CD14-positive monocyte (primary cell): ENCODE measurements around the gene MAP3K7CL. TPM values are rescaled to one million over a fixed set of nuclear protein-coding genes. Genes with fewer than 3 reads are reported as not detected.

Experiments
- DNase-seq, 3 donors: peaks; one replicate each; pipeline ENCODE4 v3.0.0-alpha.2; 2011 to 2022
- H2AFZ ChIP-seq: 2 replicates; pipeline ENCODE4 v1.6.0; 2012; ENCODE audit warnings: mild to moderate bottlenecking, low read depth, low read length, inconsistent platforms; ENCODE audit not compliant: insufficient read depth, poor library complexity, severe bottlenecking
- H3K27ac ChIP-seq, 2 donors: 1 replicate in 1 of 2; 2 replicates in 1 of 2; pipeline ENCODE4 v1.5.1; 2012 to 2013; ENCODE audit warnings: low read length in 2 of 2, control low read depth in 1 of 2, inconsistent platforms in 1 of 2, low read depth in 1 of 2, mild to moderate bottlenecking in 1 of 2
- H3K27me3 ChIP-seq, 2 donors: one replicate each; pipeline versions ENCODE4 v1.6.0 to v1.6.1; 2011 to 2013; ENCODE audit warnings: low read length in 2 of 2; ENCODE audit not compliant: control insufficient read depth in 2 of 2, insufficient read depth in 2 of 2
- H3K36me3 ChIP-seq, 2 donors: replicated peaks in 1 of 2; 1 replicate in 1 of 2; 2 replicates in 1 of 2; pipeline versions ENCODE4 v1.5.1 to v1.6.1; 2012 to 2013; ENCODE audit warnings: low read length in 2 of 2, control low read depth in 1 of 2, inconsistent platforms in 1 of 2, mild to moderate bottlenecking in 1 of 2; ENCODE audit not compliant: insufficient read depth in 2 of 2, control insufficient read depth in 1 of 2
- H3K4me1 ChIP-seq, 2 donors: 1 replicate in 1 of 2; 2 replicates in 1 of 2; pipeline versions ENCODE4 v1.5.1 to v1.6.1; 2012 to 2013; ENCODE audit warnings: low read length in 2 of 2, control low read depth in 1 of 2, inconsistent platforms in 1 of 2, mild to moderate bottlenecking in 1 of 2, moderate library complexity in 1 of 2; ENCODE audit not compliant: insufficient read depth in 2 of 2, control insufficient read depth in 1 of 2
- H3K4me2 ChIP-seq: replicated peaks from 2 replicates; pipeline ENCODE3; 2012; ENCODE audit warnings: low read length, moderate library complexity, mild to moderate bottlenecking; ENCODE audit not compliant: poor library complexity, severe bottlenecking; ENCODE audit errors: extremely low read depth
- H3K4me3 ChIP-seq, 3 experiments: fragments of 200-600 bp in 1 of 3; sonication (generic) in 1 of 3; replicated peaks in 1 of 3; 1 replicate in 2 of 3; 2 replicates in 1 of 3; pipeline ENCODE4 v1.5.1; 2011 to 2013; ENCODE audit warnings: low read length in 3 of 3, mild to moderate bottlenecking in 3 of 3, control low read depth in 2 of 3, low read depth in 2 of 3, inconsistent platforms in 1 of 3, moderate library complexity in 1 of 3
- H3K79me2 ChIP-seq: 2 replicates; pipeline ENCODE4 v1.6.0; 2012; ENCODE audit warnings: mild to moderate bottlenecking, control low read depth, inconsistent platforms, low read length, moderate library complexity; ENCODE audit not compliant: insufficient read depth
- H3K9ac ChIP-seq: 2 replicates; pipeline ENCODE4 v1.6.0; 2017; ENCODE audit warnings: low read length, mild to moderate bottlenecking; ENCODE audit not compliant: insufficient read depth, poor library complexity, severe bottlenecking
- H3K9me3 ChIP-seq, 2 donors: replicated peaks in 1 of 2; 1 replicate in 1 of 2; 2 replicates in 1 of 2; pipeline versions ENCODE4 v1.5.1 to v1.6.1; 2012 to 2013; ENCODE audit warnings: low read length in 2 of 2, control low read depth in 1 of 2; ENCODE audit not compliant: control insufficient read depth in 1 of 2, insufficient read depth in 1 of 2
- H4K20me1 ChIP-seq: 2 replicates; pipeline ENCODE4 v1.6.0; 2012; ENCODE audit warnings: mild to moderate bottlenecking, low read length, control low read depth, moderate library complexity; ENCODE audit not compliant: insufficient read depth
- H3K27ac Mint-ChIP-seq, 7 donors: one replicate each; pipeline ENCODE4 v1.8.0; 2020; ENCODE audit warnings: mild to moderate bottlenecking in 7 of 7, mixed read lengths in 7 of 7, moderate library complexity in 6 of 7, inconsistent platforms in 2 of 7
- H3K27me3 Mint-ChIP-seq, 3 donors: one replicate each; pipeline ENCODE4 v1.8.0; 2021 to 2022; ENCODE audit warnings: low read depth in 3 of 3, mild to moderate bottlenecking in 3 of 3, mixed read lengths in 3 of 3, moderate library complexity in 3 of 3, inconsistent platforms in 1 of 3
- H3K36me3 Mint-ChIP-seq, 2 donors: one replicate each; pipeline ENCODE4 v1.8.0; 2020; ENCODE audit warnings: mixed read lengths in 2 of 2, inconsistent platforms in 1 of 2, mild to moderate bottlenecking in 1 of 2
- H3K4me1 Mint-ChIP-seq: one replicate; pipeline ENCODE4 v1.8.0; 2020; ENCODE audit warnings: mild to moderate bottlenecking, mixed read lengths
- H3K4me3 Mint-ChIP-seq, 2 donors: one replicate each; pipeline ENCODE4 v1.8.0; 2020; ENCODE audit warnings: mild to moderate bottlenecking in 2 of 2, mixed read lengths in 2 of 2, moderate library complexity in 1 of 2
- H3K9me3 Mint-ChIP-seq, 7 donors: one replicate each; pipeline ENCODE4 v1.8.0; 2020 to 2022; ENCODE audit warnings: mixed read lengths in 7 of 7, mild to moderate bottlenecking in 6 of 7, moderate library complexity in 6 of 7, inconsistent platforms in 2 of 7
- CTCF ChIP-seq: fragments of 200-600 bp; IDR thresholded peaks from one replicate; pipeline ENCODE4 v1.8.0; 2022; ENCODE audit warnings: antibody characterized with exemption, mild to moderate bottlenecking
- WGBS: methylation state at CpG from one replicate; pipeline ENCODE4 v1.1.5; 2013; ENCODE audit warnings: missing lambda C conversion rate; ENCODE audit not compliant: insufficient coverage; 5-methylcytosine and 5-hydroxymethylcytosine counted together
- intact Hi-C, 2 donors: fragments of 100-400 bp; cut with micrococcal nuclease; formaldehyde crosslinking; loops; one replicate each; pipeline versions ENCODE4 v1.15.0 to v1.15.1; 2023
- polyA plus RNA-seq, 3 donors: library from polyadenylated mRNA; depleted of rRNA in 1 of 3; unstranded in 2 of 3; stranded (reverse) in 1 of 3; fragments of 300-500 nt in 2 of 3; fragments of >200 nt in 1 of 3; fragmentation: Illumina TruSeq in 2 of 3; gene quantifications; 1 replicate in 2 of 3; 2 replicates in 1 of 3; pipeline ENCODE4 v1.2.3, GENCODE V29; 2012 to 2021

Gene MAP3K7CL
- polyA plus RNA-seq, 3 donors: 14.6 to 15.8 (median 15.7) TPM

DNA sequence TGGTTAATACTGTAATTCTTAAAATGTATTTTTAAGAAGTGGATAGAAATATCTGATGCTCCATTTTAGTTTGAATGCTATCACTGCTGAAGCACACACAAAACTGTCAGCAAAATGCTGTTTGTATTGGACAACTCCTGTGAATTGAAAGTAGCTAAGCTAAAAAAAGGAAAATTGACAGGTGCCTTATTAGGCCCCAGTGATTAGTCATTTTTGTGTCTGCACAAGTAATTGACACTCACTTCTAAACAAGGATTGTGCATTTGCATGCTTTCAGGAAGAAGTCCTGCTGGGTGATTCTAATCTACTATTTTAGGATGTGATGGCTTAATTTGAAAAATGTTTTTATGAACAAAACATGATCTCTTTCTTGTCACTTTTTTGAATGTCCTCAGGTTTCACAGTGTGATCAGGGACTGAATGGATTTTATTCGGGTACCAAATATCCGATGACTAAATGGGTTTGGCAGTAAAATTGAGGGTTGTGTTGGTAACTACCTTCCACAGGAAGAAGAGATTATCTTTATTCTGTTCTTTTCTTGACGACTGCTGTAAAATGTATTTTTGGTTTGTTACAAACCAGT, 13.0 kb upstream of the MAP3K7CL start:
- no peak for DNase-seq
- H3K4me3 ChIP-seq: no peak overlapping the region
- no peaks in the 10 kb centered on the region for H3K9me3 ChIP-seq
- no peaks in the 10 kb centered on the region for H3K4me1 ChIP-seq
- WGBS: no CpG with 5 or more reads among the region's 3 CpGs
- Mint-ChIP-seq H3K4me1 (peaks cover 15% of the 10 kb centered on the region), H3K9me3 (peaks cover 0 to 4% (median 0%) of the 10 kb centered on the region in 7 donors), H3K4me3 (no peak overlapping the region), H3K36me3 (peaks cover 0 to 2% of the 10 kb centered on the region in 2 donors), H3K27me3 (peaks cover 0 to 2% (median 0%) of the 10 kb centered on the region in 3 donors), H3K27ac (no peak overlapping the region)
- no peaks in the 10 kb centered on the region for H3K79me2 ChIP-seq
- H2AFZ ChIP-seq: no peak overlapping the region
- no peak for TF ChIP-seq CTCF
- no peaks in the 10 kb centered on the region for H4K20me1 ChIP-seq
- H3K4me2 ChIP-seq: no peak overlapping the region
- H3K27ac ChIP-seq: no peak overlapping the region
- H3K36me3 ChIP-seq: no peaks in the 10 kb centered on the region
- no peak overlapping the region for H3K9ac ChIP-seq
- intact Hi-C loops: no loop called here
- no peaks in the 10 kb centered on the region for H3K27me3 ChIP-seq

- no peaks in the 10 kb centered on the region for H3K27me3 ChIP-seq
- H3K9me3 Mint-ChIP-seq: peaks cover 0 to 3% (median 0%) of the 10 kb centered on the region in 7 donors
- no peak for TF ChIP-seq CTCF
- WGBS: no CpG with 5 or more reads among the region's 1 CpG
- H4K20me1 ChIP-seq: no peaks in the 10 kb centered on the region
- DNase-seq: no peak
- no peak overlapping the region for H3K9ac ChIP-seq
- peaks cover 0 to 2% (median 2%) of the 10 kb centered on the region in 3 donors for H3K27me3 Mint-ChIP-seq
- no peak overlapping the region for H2AFZ ChIP-seq
- no peaks in the 10 kb centered on the region for H3K9me3 ChIP-seq
- no peak overlapping the region for H3K27ac ChIP-seq
- H3K79me2 ChIP-seq: no peaks in the 10 kb centered on the region
- intact Hi-C loops: no loop called here
- H3K4me1 ChIP-seq: no peaks in the 10 kb centered on the region
- no peaks in the 10 kb centered on the region for H3K36me3 ChIP-seq
- no peak overlapping the region for H3K4me3 ChIP-seq
- peaks cover 0 to 2% of the 10 kb centered on the region in 2 donors for H3K36me3 Mint-ChIP-seq
- no peak overlapping the region for H3K4me2 ChIP-seq
- H3K4me1 Mint-ChIP-seq: peaks cover 15% of the 10 kb centered on the region
- no peak overlapping the region for H3K4me3 Mint-ChIP-seq
- H3K27ac Mint-ChIP-seq: peak overlapping the region in 1 of 7 donors; percentile 37
Observed at GRCh38 chr21:29121759-29122158, 8.7 kb upstream of the MAP3K7CL start.
